Brain microvascular endothelial cell (primary cell): ENCODE data around the gene MYO1C.
"Not testable (repeated sequence)": the region's sequence is repeated elsewhere in the genome, so short reads cannot be mapped to it uniquely, and the experiment has no call there.

Experiments
- DNase-seq: peaks from one replicate; pipeline ENCODE4 v3.0.0-alpha.2; 2020
- H3K27ac ChIP-seq: fragments of 250-450 bp; sonication (Bioruptor Pico); 2 replicates; pipeline ENCODE4 v1.5.1; 2020; ENCODE audit warnings: mild to moderate bottlenecking, moderate library complexity
- H3K27me3 ChIP-seq: fragments of 250-450 bp; sonication (Bioruptor Pico); replicated peaks from 2 replicates; pipeline ENCODE4 v1.5.1; 2020; ENCODE audit warnings: mild to moderate bottlenecking
- H3K36me3 ChIP-seq: fragments of 250-450 bp; sonication (Bioruptor Pico); replicated peaks from 2 replicates; pipeline ENCODE4 v1.5.1; 2020; ENCODE audit warnings: mild to moderate bottlenecking
- H3K4me3 ChIP-seq: 2 replicates; pipeline ENCODE4 v1.5.1; 2011; ENCODE audit warnings: low read depth, mild to moderate bottlenecking, control low read depth, low read length, moderate library complexity
- CTCF ChIP-seq: IDR thresholded peaks from 2 replicates; pipeline ENCODE4 v1.5.1; 2011; ENCODE audit warnings: low read depth, mild to moderate bottlenecking, moderate library complexity, low read length, control low read depth, inconsistent platforms; ENCODE audit errors: missing control alignments
- in situ Hi-C: cut with HindIII; loops from 2 replicates; pipeline ENCODE4 v1.10.0; 2017; ENCODE audit warnings: low sequenced_read_pairs, low pct_ligation_motif_present

The MYO1C gene

GRCh38 chr17:1532836-1533602, 40.5 kb upstream of the MYO1C start:
- in situ Hi-C loops: no loop called here
- DNase-seq: no peak
- H3K27ac ChIP-seq: no peak overlapping the region
- H3K27me3 ChIP-seq: no peaks in the 10 kb centered on the region
- peaks cover 50% of the 10 kb centered on the region for H3K36me3 ChIP-seq
- TF ChIP-seq CTCF: peak; percentile 46
- no peak overlapping the region for H3K4me3 ChIP-seq

- no peak for DNase-seq
- no peak for TF ChIP-seq CTCF
- no peaks in the 10 kb centered on the region for H3K27me3 ChIP-seq
- peaks cover 64% of the 10 kb centered on the region for H3K36me3 ChIP-seq
- no peak overlapping the region for H3K27ac ChIP-seq
- in situ Hi-C loops: no loop called here
- H3K4me3 ChIP-seq: no peak overlapping the region
Measured at GRCh38 chr17:1529863-1530262, 37.4 kb upstream of the MYO1C start.

- H3K36me3 ChIP-seq: peaks cover 55% of the 10 kb centered on the region
- H3K4me3 ChIP-seq, DNase-seq, H3K27me3 ChIP-seq, H3K27ac ChIP-seq, in situ Hi-C loops: not testable (repeated sequence)
Measured at GRCh38 chr17:1526876-1527275, 34.4 kb upstream of the MYO1C start.

DNA sequence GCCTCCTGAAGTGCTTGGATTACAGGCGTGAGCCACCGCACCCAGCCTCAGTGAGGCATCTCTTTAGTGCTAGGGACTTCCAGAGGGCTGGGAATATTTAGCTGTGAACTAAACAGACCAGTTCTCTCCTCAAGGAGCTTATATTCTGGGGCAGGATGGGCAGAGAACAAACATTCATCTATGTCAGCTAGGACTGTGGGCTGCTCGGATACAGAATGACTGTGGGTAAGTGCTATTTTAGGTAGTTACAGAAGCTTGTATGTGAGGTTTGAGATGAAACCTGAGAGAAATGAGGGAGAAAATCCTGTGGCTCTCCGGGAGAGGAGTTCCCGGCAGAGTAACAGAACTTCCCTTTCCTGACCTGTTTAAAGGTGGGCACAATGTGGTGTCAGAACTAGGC, 30.1 kb upstream of the MYO1C start:
- no peaks in the 10 kb centered on the region for H3K27me3 ChIP-seq
- peaks cover 38% of the 10 kb centered on the region for H3K36me3 ChIP-seq
- no peak for DNase-seq
- no peak overlapping the region for H3K4me3 ChIP-seq
- no peak overlapping the region for H3K27ac ChIP-seq
- in situ Hi-C loops: no loop called here
- no peak for TF ChIP-seq CTCF

DNA sequence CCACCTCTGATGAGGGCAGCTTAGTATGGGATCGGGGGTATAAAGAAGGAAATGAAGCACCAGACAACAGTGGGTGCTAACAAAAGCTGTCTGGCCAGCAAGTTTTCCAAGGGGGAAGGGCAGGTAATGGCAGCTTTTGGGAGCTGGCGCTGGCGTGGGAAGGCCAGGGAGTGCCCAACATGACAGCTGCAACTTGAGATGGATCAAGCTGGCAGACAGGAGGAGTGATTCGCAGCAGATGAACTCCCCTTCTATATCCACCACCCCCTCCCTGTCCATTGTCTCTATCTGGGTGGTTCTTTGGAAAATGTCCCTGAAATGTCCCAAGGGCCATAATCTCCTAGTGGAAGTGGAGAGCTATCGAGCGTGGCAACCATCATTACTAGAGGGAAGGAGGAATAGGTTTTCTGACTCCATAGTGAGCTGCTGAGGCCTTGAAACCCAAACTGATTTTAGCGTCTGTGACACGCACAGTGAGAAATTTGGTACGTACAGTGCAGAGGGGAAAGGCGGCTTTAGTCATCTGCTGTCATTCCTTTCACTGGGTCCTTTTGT, 28.7 kb upstream of the MYO1C start:
- DNase-seq: no peak
- Histone ChIP-seq H3K27me3 (no peaks in the 10 kb centered on the region), H3K4me3 (no peak overlapping the region), H3K27ac (no peak overlapping the region), H3K36me3 (peaks cover 28% of the 10 kb centered on the region)
- in situ Hi-C loops: no loop called here
- TF ChIP-seq CTCF: no peak

- H3K27me3 ChIP-seq: no peaks in the 10 kb centered on the region
- peaks cover 18% of the 10 kb centered on the region for H3K36me3 ChIP-seq
- no peak for TF ChIP-seq CTCF
Measured at GRCh38 chr17:1519678-1520077, 27.2 kb upstream of the MYO1C start.

More at GRCh38 chr17:1519678-1520077, 27.2 kb upstream of the MYO1C start:
- in situ Hi-C loops: no loop called here
- Histone ChIP-seq H3K4me3 (no peak overlapping the region), H3K27ac (no peak overlapping the region)
- DNase-seq: no peak
